ENCODE measurements around the gene LAMA1.

The LAMA1 gene

DNA sequence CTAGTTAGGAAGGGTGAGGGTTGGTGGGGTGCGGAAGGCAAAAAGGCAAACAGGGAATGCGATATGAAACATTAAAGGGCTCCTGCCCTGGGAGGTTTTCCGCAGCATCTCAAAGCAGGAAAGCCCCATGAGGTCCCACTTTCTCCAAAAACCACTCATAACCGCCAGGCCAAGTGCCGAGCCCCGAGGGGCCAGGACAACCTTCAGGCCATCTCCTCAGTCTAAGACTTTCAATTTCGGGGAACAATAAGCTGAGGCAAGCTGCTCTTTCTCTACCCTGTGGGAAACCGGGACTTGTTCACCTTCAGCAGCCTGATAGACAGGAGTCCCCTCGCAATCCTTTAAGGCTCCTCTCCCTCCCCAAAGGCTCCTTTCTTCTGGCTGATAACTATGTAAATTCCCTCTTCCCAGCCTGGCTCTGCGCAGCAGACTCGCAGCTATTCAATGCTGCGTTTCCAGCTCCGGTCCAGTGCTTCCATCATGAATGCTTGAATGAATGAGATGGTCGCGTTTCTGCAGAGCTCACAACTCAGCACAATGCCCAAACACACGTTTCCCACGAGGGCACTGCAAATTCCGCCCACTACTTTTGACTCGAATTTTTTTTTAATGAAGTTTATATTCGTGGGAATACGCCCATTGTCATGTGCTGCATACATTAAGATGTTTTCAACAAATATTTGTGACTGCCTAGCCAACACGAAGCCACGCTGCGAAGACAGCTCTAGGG is 1.4 kb downstream of the LAMA1 start:
- H3K27me3 ChIP-seq (ENCODE audit: insufficient read depth, low read length, poor library complexity), result no peaks in the 10 kb centered on the region
- H3K4me1 ChIP-seq (ENCODE audit: insufficient read depth, low read length), result no peaks in the 10 kb centered on the region
- no peaks in the 10 kb centered on the region for H3K79me2 ChIP-seq (ENCODE audit: insufficient read depth, low read length)
- DNase-seq (no peak), ATAC-seq (ENCODE audit: insufficient read depth, low read depth) (no peak)
- H2AFZ ChIP-seq (ENCODE audit: low read depth, low read length), result no peak overlapping the region
- H3K4me2 ChIP-seq (ENCODE audit: insufficient read depth, low read length), result no peak overlapping the region
- no peak overlapping the region for H3K4me3 ChIP-seq (ENCODE audit: low read depth in 1 of 2, low read length in 2 of 2)
- no peak overlapping the region for H3K9ac ChIP-seq (ENCODE audit: low read depth, low read length)
- no peak overlapping the region for H3K27ac ChIP-seq (ENCODE audit: low read length)
- peaks cover 3% of the 10 kb centered on the region for H3K9me3 ChIP-seq (ENCODE audit: insufficient read depth, low read length, severe bottlenecking)
- no peak for TF ChIP-seq EZH2 (IDR thresholded peaks at IDR 0.05; ENCODE audit: borderline replicate concordance, low read depth, low read length, severe bottlenecking)
- TF ChIP-seq, protein P1, sequence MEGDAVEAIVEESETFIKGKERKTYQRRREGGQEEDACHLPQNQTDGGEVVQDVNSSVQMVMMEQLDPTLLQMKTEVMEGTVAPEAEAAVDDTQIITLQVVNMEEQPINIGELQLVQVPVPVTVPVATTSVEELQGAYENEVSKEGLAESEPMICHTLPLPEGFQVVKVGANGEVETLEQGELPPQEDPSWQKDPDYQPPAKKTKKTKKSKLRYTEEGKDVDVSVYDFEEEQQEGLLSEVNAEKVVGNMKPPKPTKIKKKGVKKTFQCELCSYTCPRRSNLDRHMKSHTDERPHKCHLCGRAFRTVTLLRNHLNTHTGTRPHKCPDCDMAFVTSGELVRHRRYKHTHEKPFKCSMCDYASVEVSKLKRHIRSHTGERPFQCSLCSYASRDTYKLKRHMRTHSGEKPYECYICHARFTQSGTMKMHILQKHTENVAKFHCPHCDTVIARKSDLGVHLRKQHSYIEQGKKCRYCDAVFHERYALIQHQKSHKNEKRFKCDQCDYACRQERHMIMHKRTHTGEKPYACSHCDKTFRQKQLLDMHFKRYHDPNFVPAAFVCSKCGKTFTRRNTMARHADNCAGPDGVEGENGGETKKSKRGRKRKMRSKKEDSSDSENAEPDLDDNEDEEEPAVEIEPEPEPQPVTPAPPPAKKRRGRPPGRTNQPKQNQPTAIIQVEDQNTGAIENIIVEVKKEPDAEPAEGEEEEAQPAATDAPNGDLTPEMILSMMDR (IDR thresholded peaks at IDR 0.05; ENCODE audit: borderline replicate concordance, extremely low read depth, low read length, poor library complexity, severe bottlenecking), result no peak
- H3K36me3 ChIP-seq (ENCODE audit: insufficient read depth, low read length), result no peaks in the 10 kb centered on the region
- H4K20me1 ChIP-seq (ENCODE audit: insufficient read depth, low read length), result no peaks in the 10 kb centered on the region

DNA sequence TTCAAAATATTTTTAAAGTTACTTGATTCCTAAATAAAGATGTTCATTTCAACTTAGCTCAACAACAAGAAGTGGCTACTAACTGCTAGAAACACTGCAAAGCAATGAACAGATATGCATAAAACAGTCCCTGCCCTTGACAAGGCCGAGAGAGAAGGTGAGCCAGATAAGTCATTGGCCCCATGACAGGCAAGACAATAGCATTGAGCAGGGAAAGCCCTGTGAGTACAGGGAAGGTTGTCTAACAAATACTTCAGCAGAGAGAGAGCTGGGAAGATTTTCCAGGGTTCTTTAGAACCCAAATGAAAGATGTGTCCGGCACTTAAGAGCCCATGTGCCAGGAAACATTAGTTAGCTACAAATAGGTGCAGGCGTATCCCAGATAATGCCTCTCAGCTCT is 4.7 kb downstream of the LAMA1 start:
- no peaks in the 10 kb centered on the region for H4K20me1 ChIP-seq (ENCODE audit: insufficient read depth, low read length)
- no peak overlapping the region for H3K4me2 ChIP-seq (ENCODE audit: insufficient read depth, low read length)
- no peaks in the 10 kb centered on the region for H3K36me3 ChIP-seq (ENCODE audit: insufficient read depth, low read length)
- H3K79me2 ChIP-seq (ENCODE audit: insufficient read depth, low read length), result no peaks in the 10 kb centered on the region
- DNase-seq (no peak), ATAC-seq (ENCODE audit: insufficient read depth, low read depth) (no peak)
- no peaks in the 10 kb centered on the region for H3K27me3 ChIP-seq (ENCODE audit: insufficient read depth, low read length, poor library complexity)
- peaks cover 3% of the 10 kb centered on the region for H3K9me3 ChIP-seq (ENCODE audit: insufficient read depth, low read length, severe bottlenecking)
- no peaks in the 10 kb centered on the region for H3K4me1 ChIP-seq (ENCODE audit: insufficient read depth, low read length)
- no peak overlapping the region for H3K9ac ChIP-seq (ENCODE audit: low read depth, low read length)
- H3K27ac ChIP-seq (ENCODE audit: low read length), result no peak overlapping the region
- TF ChIP-seq EZH2 (IDR thresholded peaks at IDR 0.05; ENCODE audit: borderline replicate concordance, low read depth, low read length, severe bottlenecking), result no peak
- TF ChIP-seq, protein P1 (IDR thresholded peaks at IDR 0.05; ENCODE audit: borderline replicate concordance, extremely low read depth, low read length, poor library complexity, severe bottlenecking), result no peak
- no peak overlapping the region for H2AFZ ChIP-seq (ENCODE audit: low read depth, low read length)
- no peak overlapping the region for H3K4me3 ChIP-seq (ENCODE audit: low read depth in 1 of 2, low read length in 2 of 2)

DNA sequence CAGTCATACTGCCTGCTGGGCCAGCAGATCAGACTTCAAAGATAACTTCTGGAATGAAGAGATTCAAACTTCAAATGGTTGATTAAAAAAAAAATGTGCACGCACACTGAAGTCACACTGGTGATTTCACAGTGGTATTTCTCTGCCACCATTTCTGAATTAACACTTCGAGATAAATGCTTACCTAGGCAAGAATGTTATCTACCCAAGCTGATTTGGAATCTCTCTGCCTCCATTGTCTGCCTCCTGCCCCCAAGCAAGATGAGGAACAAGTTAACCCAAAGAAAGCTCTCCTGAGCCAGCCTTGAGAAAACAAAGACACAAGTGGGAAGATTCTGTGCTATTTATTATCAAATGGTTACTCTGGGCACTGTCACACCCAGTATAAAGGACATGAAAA is 6.5 kb downstream of the LAMA1 start:
- Histone ChIP-seq H2AFZ (ENCODE audit: low read depth, low read length) (no peak overlapping the region), H3K27me3 (ENCODE audit: insufficient read depth, low read length, poor library complexity) (no peaks in the 10 kb centered on the region), H3K4me3 (ENCODE audit: low read depth in 1 of 2, low read length in 2 of 2) (no peak overlapping the region), H3K79me2 (ENCODE audit: insufficient read depth, low read length) (no peaks in the 10 kb centered on the region), H3K27ac (ENCODE audit: low read length) (no peak overlapping the region), H4K20me1 (ENCODE audit: insufficient read depth, low read length) (no peaks in the 10 kb centered on the region), H3K9ac (ENCODE audit: low read depth, low read length) (no peak overlapping the region), H3K4me1 (ENCODE audit: insufficient read depth, low read length) (no peaks in the 10 kb centered on the region), H3K36me3 (ENCODE audit: insufficient read depth, low read length) (no peaks in the 10 kb centered on the region), H3K9me3 (ENCODE audit: insufficient read depth, low read length, severe bottlenecking) (peaks cover 3% of the 10 kb centered on the region), H3K4me2 (ENCODE audit: insufficient read depth, low read length) (no peak overlapping the region)
- no peak for ATAC-seq (ENCODE audit: insufficient read depth, low read depth)
- TF ChIP-seq EZH2 (IDR thresholded peaks at IDR 0.05; ENCODE audit: borderline replicate concordance, low read depth, low read length, severe bottlenecking), result no peak
- TF ChIP-seq, protein P1 (IDR thresholded peaks at IDR 0.05; ENCODE audit: borderline replicate concordance, extremely low read depth, low read length, poor library complexity, severe bottlenecking), result no peak
- no peak for DNase-seq
